ENCODE measurements around the gene ATG101.
"Not testable (repeated sequence)": the region's sequence is repeated elsewhere in the genome, so short reads cannot be mapped to it uniquely, and the experiment has no call there.

ATG101 gene

GRCh38 chr12:52116222-52117125 lies 46.7 kb downstream of the ATG101 start:
- not testable (repeated sequence) for DNase-seq

DNA sequence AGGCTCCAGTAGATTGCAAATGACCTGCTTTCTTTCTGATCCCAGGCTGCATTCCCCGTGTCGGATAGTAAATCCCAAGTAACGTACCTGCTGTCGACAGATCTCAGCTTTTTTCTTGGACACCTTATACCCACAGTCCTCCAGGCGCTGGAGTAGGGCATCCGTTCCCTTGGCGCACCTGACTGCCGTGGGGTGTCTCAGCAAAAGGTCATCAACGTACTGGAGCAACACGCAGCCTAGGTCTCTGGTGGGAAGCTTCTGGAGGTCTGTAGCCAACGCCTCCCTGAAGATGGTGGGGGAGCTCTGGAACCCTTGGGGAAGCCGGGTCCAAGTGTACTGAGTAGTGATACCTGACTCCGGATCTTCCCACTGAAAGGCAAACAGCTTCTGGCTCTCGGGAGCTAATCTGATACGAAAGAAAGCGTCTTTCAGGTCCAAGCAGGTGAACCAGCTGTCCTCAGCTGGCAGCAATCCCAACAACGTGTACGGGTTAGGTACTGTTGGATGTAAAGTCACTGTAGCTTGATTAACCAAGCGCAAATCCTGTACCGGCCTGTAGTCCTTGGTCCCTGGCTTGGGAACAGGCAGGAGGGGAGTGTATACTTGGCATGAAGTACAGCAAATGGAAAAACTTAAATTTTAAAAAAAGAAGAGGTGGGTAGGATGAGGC lies 48.2 kb downstream of the ATG101 start:
- not testable (repeated sequence) for DNase-seq

GRCh38 chr12:52119398-52120254 lies 49.8 kb downstream of the ATG101 start:
- DNase-seq, result no peak

DNA sequence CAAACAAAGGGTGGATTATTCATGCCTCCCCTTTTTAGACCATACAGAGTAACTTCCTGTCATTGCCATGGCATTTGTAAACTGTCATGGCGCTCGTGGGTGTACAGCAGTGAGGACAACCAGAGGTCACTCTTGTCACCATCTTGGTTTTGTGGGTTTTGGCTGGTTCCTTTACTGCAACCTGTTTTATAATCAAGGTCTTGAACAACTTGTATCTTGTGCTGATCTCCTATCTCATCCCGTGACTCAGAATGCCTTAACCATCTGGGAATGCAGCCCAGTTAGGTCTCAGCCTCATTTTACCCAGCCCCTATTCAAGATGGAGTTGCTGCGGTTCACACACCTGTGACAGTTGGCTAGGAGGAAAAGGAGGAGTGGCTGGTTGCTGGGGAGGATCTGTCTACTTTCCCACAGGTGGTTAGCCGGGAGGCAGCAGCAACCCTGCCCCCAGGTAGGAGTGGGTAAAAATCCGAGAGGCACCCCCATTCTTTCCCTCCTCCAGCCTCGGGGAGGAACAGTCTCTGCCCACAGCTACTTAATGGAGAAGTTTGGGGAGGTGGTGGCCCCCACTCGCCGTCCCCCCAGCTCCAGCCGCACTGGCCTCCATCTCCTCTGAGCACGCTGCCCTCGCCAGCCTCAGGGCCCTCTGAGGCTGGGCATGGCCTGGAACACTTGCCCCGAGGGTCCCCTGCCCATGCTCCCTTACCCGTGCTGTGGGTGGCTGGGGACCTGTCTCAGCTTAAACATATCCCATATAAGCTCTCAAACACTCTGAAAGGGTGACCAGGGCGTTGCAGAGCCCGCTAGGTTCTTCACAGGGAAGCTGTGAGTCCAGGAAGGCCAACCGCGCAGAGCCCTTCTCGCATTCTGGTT lies 51.4 kb downstream of the ATG101 start:
- DNase-seq, result no peak

- peak; percentile 50 for DNase-seq
Observed at GRCh38 chr12:52121824-52122539, 52.2 kb downstream of the ATG101 start.

- DNase-seq, result no peak
Observed at GRCh38 chr12:52122540-52122871, 52.7 kb downstream of the ATG101 start.

- DNase-seq, result no peak
Observed at GRCh38 chr12:52122904-52123303, 53.1 kb downstream of the ATG101 start.

GRCh38 chr12:52123487-52124186 lies 53.9 kb downstream of the ATG101 start:
- DNase-seq, result no peak

DNA sequence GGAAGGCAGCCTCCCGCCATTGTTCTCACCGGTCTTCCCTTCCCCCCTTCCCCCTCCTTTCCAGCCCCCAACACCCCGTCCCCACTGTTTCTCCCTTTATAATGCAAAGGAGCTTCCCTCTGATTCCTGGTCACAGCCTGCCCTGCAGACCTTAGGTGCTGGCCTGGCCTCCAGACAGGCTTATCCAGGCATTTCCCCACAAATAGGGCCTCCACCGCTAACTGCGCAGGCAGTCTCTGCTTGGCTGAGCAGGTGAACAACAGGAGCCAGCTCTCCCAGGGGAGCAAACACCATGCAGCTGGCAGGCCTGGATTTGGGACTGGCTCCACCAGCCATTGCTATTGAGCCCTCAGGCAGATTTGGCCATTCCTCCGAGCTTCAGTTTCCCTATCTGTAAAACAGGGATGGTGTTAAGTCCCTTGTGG lies 55.7 kb downstream of the ATG101 start:
- no peak for DNase-seq

- no peak for DNase-seq
Observed at GRCh38 chr12:52126050-52126604, 56.3 kb downstream of the ATG101 start.
